GM12878 (cell line): ENCODE results near the gene PLEKHA7. TPM values are rescaled to one million over a fixed set of nuclear protein-coding genes. Genes with fewer than 3 reads are reported as not detected.

Experiments used
- ATAC-seq: fragments of 200-7000 bp; cut with Tn5 transposase; 3 replicates; pipeline ENCODE4 v1.9.1; 2020; ENCODE audit warnings: mild to moderate bottlenecking, moderate library complexity
- BruUV-seq: library from RNA; stranded (reverse); fragments of 400-500 nt; replicated peaks from 2 replicates; lab custom pipeline; 2021; lab: Mats Ljungman, UMichigan
- CTCF ChIA-PET: fragments of 300-600 bp; sonication (Branson Sonifier 250); formaldehyde crosslinking; extraction: SDS; loops from one replicate; lab custom pipeline; 2021; ENCODE audit warnings: inconsistent platforms; lab: Yijun Ruan, JAX
- POLR2A ChIA-PET: fragments of 350-600 bp; formaldehyde crosslinking; extraction: SDS; loops from one replicate; lab custom pipeline; 2021; ENCODE audit warnings: inconsistent platforms; lab: Charles Lee
- RAD21 ChIA-PET: fragments of 300-600 bp; sonication (Branson Sonifier 250); formaldehyde crosslinking; loops from one replicate; lab custom pipeline; 2023; ENCODE audit warnings: antibody characterized with exemption; ENCODE audit not compliant: unreplicated experiment; lab: Charles Lee
- SMC1A ChIA-PET: fragments of 300-600 bp; sonication (Branson Sonifier 250); formaldehyde crosslinking; loops from one replicate; lab custom pipeline; 2023; ENCODE audit not compliant: unreplicated experiment, uncharacterized antibody; lab: Charles Lee
- DNase-seq: peaks from one replicate; pipeline ENCODE4 v3.0.0-alpha.2; 2011; ENCODE audit warnings: low read depth, low spot score
- FAIRE-seq: peaks from 3 replicates; lab custom pipeline; 2011; peaks lifted over from hg19 to GRCh38; lab: Jason Lieb, UNC
- H2AFZ ChIP-seq: 2 replicates; pipeline ENCODE4 v1.6.0; 2011; ENCODE audit warnings: low read depth, low read length, control low read depth; ENCODE audit not compliant: control insufficient read depth
- H3K27ac ChIP-seq: 2 replicates; pipeline ENCODE4 v1.5.1; 2011; ENCODE audit warnings: control low read depth; ENCODE audit not compliant: control insufficient read depth, insufficient read depth
- H3K27me3 ChIP-seq, 2 experiments: replicated peaks in 1 of 2; 2 replicates each; pipeline versions ENCODE4 v1.6.0 to v1.6.1; 2011; ENCODE audit warnings: low read length in 1 of 2; ENCODE audit not compliant: control insufficient read depth in 2 of 2, insufficient read depth in 2 of 2
- H3K36me3 ChIP-seq, 2 experiments: 2 replicates each; pipeline ENCODE4 v1.5.1; 2011; ENCODE audit warnings: low read length in 1 of 2; ENCODE audit not compliant: control insufficient read depth in 2 of 2, insufficient read depth in 2 of 2
- H3K4me1 ChIP-seq: 2 replicates; pipeline ENCODE4 v1.6.1; 2011; ENCODE audit warnings: mild to moderate bottlenecking, low read length, moderate library complexity, mixed read lengths; ENCODE audit not compliant: control insufficient read depth, insufficient read depth
- H3K4me2 ChIP-seq: 2 replicates; pipeline ENCODE4 v1.6.0; 2011; ENCODE audit warnings: control low read depth; ENCODE audit not compliant: control insufficient read depth, insufficient read depth
- H3K4me3 ChIP-seq: fragments of 200-600 bp; sonication (generic); 2 replicates; pipeline ENCODE4 v1.5.1; 2016
- H3K79me2 ChIP-seq: 2 replicates; pipeline ENCODE4 v1.6.0; 2011; ENCODE audit warnings: low read length; ENCODE audit not compliant: control insufficient read depth, insufficient read depth
- H3K9ac ChIP-seq: 2 replicates; pipeline ENCODE4 v1.8.0; 2011; ENCODE audit warnings: low read length, control low read depth, mixed read lengths; ENCODE audit not compliant: control insufficient read depth, insufficient read depth
- H3K9me3 ChIP-seq: replicated peaks from 3 replicates; pipeline ENCODE4 v1.5.1; 2011; ENCODE audit warnings: mild to moderate bottlenecking, low read length; ENCODE audit not compliant: control insufficient read depth, insufficient read depth
- H4K20me1 ChIP-seq: 2 replicates; pipeline ENCODE4 v1.6.0; 2011; ENCODE audit not compliant: control insufficient read depth, insufficient read depth
- E2F8 ChIP-seq: fragments of 450-650 bp; IDR thresholded peaks from 2 replicates; pipeline ENCODE4 v1.6.1; 2018; ENCODE audit warnings: mild to moderate bottlenecking, low read depth, moderate library complexity; ENCODE audit not compliant: partially characterized antibody
- HSF1 ChIP-seq: fragments of 150-350 bp; IDR thresholded peaks from 2 replicates; pipeline ENCODE4 v1.6.1; 2014; ENCODE audit warnings: mild to moderate bottlenecking, low read depth, low read length
- JUND ChIP-seq: IDR thresholded peaks from 2 replicates; pipeline ENCODE4 v1.6.1; 2012; ENCODE audit warnings: low read depth, mild to moderate bottlenecking, low read length, improper control_type of control experiment, moderate library complexity
- NR2F1 ChIP-seq: fragments of 450-650 bp; conservative IDR thresholded peaks from 2 replicates; pipeline ENCODE4 v1.6.1; 2017; ENCODE audit warnings: mild to moderate bottlenecking
- PAX5 ChIP-seq: IDR thresholded peaks from 2 replicates; pipeline ENCODE4 v1.6.1; 2011; ENCODE audit warnings: low read depth, low read length, borderline replicate concordance
- POU2F2 ChIP-seq: IDR thresholded peaks from 3 replicates; pipeline ENCODE4 v1.6.1; 2011; ENCODE audit warnings: low read depth, mild to moderate bottlenecking, low read length, borderline replicate concordance
- RELB ChIP-seq: fragments of 450-650 bp; IDR thresholded peaks from 2 replicates; pipeline ENCODE4 v1.6.1; 2017; ENCODE audit warnings: low read depth, mild to moderate bottlenecking, moderate library complexity
- SMAD1 ChIP-seq: fragments of 450-650 bp; IDR thresholded peaks from 2 replicates; pipeline ENCODE4 v1.6.1; 2018; ENCODE audit warnings: mild to moderate bottlenecking, low read depth; ENCODE audit not compliant: partially characterized antibody
- ZNF687 ChIP-seq: fragments of 450-650 bp; IDR thresholded peaks from 2 replicates; pipeline ENCODE4 v1.6.1; 2017; ENCODE audit warnings: mild to moderate bottlenecking, moderate library complexity
- WGBS: methylation state at CpG from one replicate; pipeline ENCODE4 v1.1.6; 2016; ENCODE audit warnings: low lambda C conversion rate; ENCODE audit not compliant: insufficient replicate concordance, insufficient coverage; ENCODE audit errors: missing lambda C conversion rate; 5-methylcytosine and 5-hydroxymethylcytosine counted together
- in situ Hi-C: fragments of 300-500 bp; cut with MboI; formaldehyde crosslinking; loops from 9 replicates; pipeline ENCODE4 v1.14.3; 2018; ENCODE audit warnings: mixed read lengths
- intact Hi-C: fragments of 100-400 bp; cut with micrococcal nuclease; formaldehyde crosslinking; loops from one replicate; pipeline ENCODE4 v1.14.2; 2022; ENCODE audit not compliant: unreplicated experiment
- polyA plus RNA-seq, 11 experiments: library from polyadenylated mRNA; depleted of rRNA in 4 of 11; unstranded in 6 of 11; stranded (reverse) in 5 of 11; fragments of >200 nt; fragmentation: Nextera tagmentation in 4 of 11; fragmentation: Illumina TruSeq in 1 of 11; extraction: Ambion mirVana in 4 of 11; extraction: Trizol in 1 of 11; gene quantifications; 1 replicate in 1 of 11; 2 replicates in 10 of 11; pipeline versions ENCODE4 v1.2.1 to v1.2.3, GENCODE V29; 2011 to 2016; ENCODE audit warnings: inconsistent platforms in 2 of 11, missing spikeins in 2 of 11, low read depth in 1 of 11
- total RNA-seq, 4 experiments: library from RNA; depleted of rRNA in 3 of 4; stranded (reverse); fragments of >200 nt in 3 of 4; fragmentation: Illumina TruSeq in 1 of 4; extraction: Trizol in 1 of 4; gene quantifications; 2 replicates each; pipeline versions ENCODE4 v1.2.1 to v1.2.3, GENCODE V29; 2013 to 2021

PLEKHA7 gene
- total and polyA plus RNA-seq, 10 of the 15 experiments (the other 5 are each of a cell fraction or from before 2014, with no cell fraction given): 0.45 to 5.3 (median 2.1) TPM

GRCh38 chr11:16767957-16768356, 246.3 kb downstream of the PLEKHA7 start:
- no peak overlapping the region for H3K27ac ChIP-seq
- in situ Hi-C loops: no loop called here
- H3K9ac ChIP-seq: no peak overlapping the region
- intact Hi-C loops: no loop called here
- H3K4me1 ChIP-seq: no peaks in the 10 kb centered on the region
- TF ChIP-seq RELB (no peak), NR2F1 (no peak), ZNF687 (no peak), POU2F2 (no peak), E2F8 (no peak), PAX5 (no peak), HSF1 (no peak), SMAD1 (no peak), JUND (no peak)
- TF ChIP-seq, all 136 proteins: peak for 0
- no peaks in the 10 kb centered on the region for H4K20me1 ChIP-seq
- no peak overlapping the region for H3K4me3 ChIP-seq
- no peak overlapping the region for H3K4me2 ChIP-seq
- RAD21 ChIA-PET: no interaction called here
- no peak for DNase-seq
- no peaks in the 10 kb centered on the region for H3K27me3 ChIP-seq
- ATAC-seq: no peak
- no peaks in the 10 kb centered on the region for H3K79me2 ChIP-seq
- H3K36me3 ChIP-seq: no peaks in the 10 kb centered on the region
- no peak overlapping the region for H2AFZ ChIP-seq
- POLR2A ChIA-PET: no interaction called here
- no TSS peak for BruUV-seq
- CTCF ChIA-PET: interaction anchor here (4.3 kb wide), 1 partner anchor 19 kb away, joined by 33 read pairs; no protein-coding TSS in a partner anchor
- H3K9me3 ChIP-seq: no peaks in the 10 kb centered on the region
- no peak for FAIRE-seq
- WGBS: 15% methylated on average over 4 of the region's 4 CpGs
- SMC1A ChIA-PET: no interaction called here
